IPS-20b (cell line): ENCODE results near the gene SLC16A13.
"Not testable (repeated sequence)": the region's sequence is repeated elsewhere in the genome, so short reads cannot be mapped to it uniquely, and the experiment has no call there.

ENCODE experiments used
- H3K27ac ChIP-seq: one replicate; pipeline ENCODE4 v1.5.1; 2013; ENCODE audit warnings: low read length
- H3K27me3 ChIP-seq: 2 replicates; pipeline ENCODE4 v1.6.1; 2013; ENCODE audit warnings: mild to moderate bottlenecking, low read length, inconsistent platforms; ENCODE audit not compliant: insufficient read depth
- H3K36me3 ChIP-seq: 2 replicates; pipeline ENCODE4 v1.6.1; 2013; ENCODE audit warnings: low read depth, mild to moderate bottlenecking, inconsistent platforms, low read length, moderate library complexity; ENCODE audit not compliant: insufficient read depth
- H3K4me1 ChIP-seq: 2 replicates; pipeline ENCODE4 v1.6.1; 2013; ENCODE audit warnings: mild to moderate bottlenecking, control low read depth, inconsistent platforms, low read length, moderate library complexity; ENCODE audit not compliant: insufficient read depth
- H3K4me3 ChIP-seq: 2 replicates; pipeline ENCODE4 v1.5.1; 2013; ENCODE audit warnings: mild to moderate bottlenecking, low read length, inconsistent platforms
- H3K9ac ChIP-seq: 2 replicates; pipeline ENCODE4 v1.6.1; 2013; ENCODE audit warnings: low read depth, mild to moderate bottlenecking, inconsistent platforms, low read length, moderate library complexity
- H3K9me3 ChIP-seq: 2 replicates; pipeline ENCODE4 v1.6.1; 2013; ENCODE audit warnings: mild to moderate bottlenecking, low read depth, low read length, inconsistent platforms; ENCODE audit not compliant: insufficient read depth

SLC16A13 gene

GRCh38 chr17:7050583-7050982, 14.8 kb downstream of the SLC16A13 start:
- not testable (repeated sequence) for H3K4me3 ChIP-seq, H3K36me3 ChIP-seq, H3K9ac ChIP-seq, H3K9me3 ChIP-seq, H3K27ac ChIP-seq, H3K4me1 ChIP-seq
- H3K27me3 ChIP-seq: peaks cover 13% of the 10 kb centered on the region

GRCh38 chr17:7056386-7056785, 20.6 kb downstream of the SLC16A13 start:
- Histone ChIP-seq H3K4me1 (no peaks in the 10 kb centered on the region), H3K9me3 (no peaks in the 10 kb centered on the region), H3K9ac (no peak overlapping the region), H3K27me3 (no peaks in the 10 kb centered on the region), H3K36me3 (no peaks in the 10 kb centered on the region), H3K27ac (no peak overlapping the region), H3K4me3 (no peak overlapping the region)

- H3K27me3 ChIP-seq: no peaks in the 10 kb centered on the region
- H3K9ac ChIP-seq: no peak overlapping the region
- no peak overlapping the region for H3K27ac ChIP-seq
- H3K36me3 ChIP-seq: no peaks in the 10 kb centered on the region
- no peaks in the 10 kb centered on the region for H3K4me1 ChIP-seq
- no peak overlapping the region for H3K4me3 ChIP-seq
- no peaks in the 10 kb centered on the region for H3K9me3 ChIP-seq
These were observed 23.1 kb downstream of the SLC16A13 start for GRCh38 chr17:7058831-7059447.

- H3K36me3 ChIP-seq: no peaks in the 10 kb centered on the region
- no peak overlapping the region for H3K4me3 ChIP-seq
- H3K4me1 ChIP-seq: no peaks in the 10 kb centered on the region
- H3K27ac ChIP-seq: no peak overlapping the region
- no peaks in the 10 kb centered on the region for H3K27me3 ChIP-seq
- no peaks in the 10 kb centered on the region for H3K9me3 ChIP-seq
- no peak overlapping the region for H3K9ac ChIP-seq
These were observed 24.5 kb downstream of the SLC16A13 start for GRCh38 chr17:7060165-7060891.

GRCh38 chr17:7063518-7064094, 27.8 kb downstream of the SLC16A13 start:
- no peak overlapping the region for H3K27ac ChIP-seq
- no peak overlapping the region for H3K4me3 ChIP-seq
- H3K4me1 ChIP-seq: no peaks in the 10 kb centered on the region
- no peak overlapping the region for H3K9ac ChIP-seq
- no peaks in the 10 kb centered on the region for H3K36me3 ChIP-seq
- peaks cover 16% of the 10 kb centered on the region for H3K9me3 ChIP-seq
- H3K27me3 ChIP-seq: no peaks in the 10 kb centered on the region

GRCh38 chr17:7064261-7064660, 28.4 kb downstream of the SLC16A13 start:
- Histone ChIP-seq H3K36me3 (no peaks in the 10 kb centered on the region), H3K4me3 (no peak overlapping the region), H3K9me3 (peaks cover 16% of the 10 kb centered on the region), H3K4me1 (no peaks in the 10 kb centered on the region), H3K27me3 (no peaks in the 10 kb centered on the region), H3K27ac (no peak overlapping the region), H3K9ac (no peak overlapping the region)

- Histone ChIP-seq H3K9me3 (peaks cover 16% of the 10 kb centered on the region), H3K4me1 (no peaks in the 10 kb centered on the region), H3K36me3 (no peaks in the 10 kb centered on the region), H3K27ac (no peak overlapping the region), H3K27me3 (no peaks in the 10 kb centered on the region; the same call in 1 of the 2 replicates), H3K9ac (no peak overlapping the region), H3K4me3 (no peak overlapping the region)
These were observed 31.4 kb downstream of the SLC16A13 start for GRCh38 chr17:7067198-7067597.

GRCh38 chr17:7068268-7068667, 32.5 kb downstream of the SLC16A13 start:
- H3K9me3 ChIP-seq: peaks cover 16% of the 10 kb centered on the region
- H3K9ac ChIP-seq: no peak overlapping the region
- H3K36me3 ChIP-seq: no peaks in the 10 kb centered on the region
- no peak overlapping the region for H3K4me3 ChIP-seq
- H3K4me1 ChIP-seq: no peaks in the 10 kb centered on the region
- H3K27ac ChIP-seq: no peak overlapping the region
- no peaks in the 10 kb centered on the region; the same call in 1 of the 2 replicates for H3K27me3 ChIP-seq

- H3K4me3 ChIP-seq: no peak overlapping the region
- H3K4me1 ChIP-seq: no peaks in the 10 kb centered on the region
- H3K27ac ChIP-seq: no peak overlapping the region
- no peaks in the 10 kb centered on the region for H3K36me3 ChIP-seq
- H3K9me3 ChIP-seq: peaks cover 16% of the 10 kb centered on the region
- no peak overlapping the region for H3K9ac ChIP-seq
- no peaks in the 10 kb centered on the region; the same call in 1 of the 2 replicates for H3K27me3 ChIP-seq
These were observed 34.9 kb downstream of the SLC16A13 start for GRCh38 chr17:7070712-7071111.

GRCh38 chr17:7072406-7072805, 36.6 kb downstream of the SLC16A13 start:
- no peaks in the 10 kb centered on the region for H3K4me1 ChIP-seq
- no peak overlapping the region for H3K9ac ChIP-seq
- H3K4me3 ChIP-seq: no peak overlapping the region
- H3K36me3 ChIP-seq: no peaks in the 10 kb centered on the region
- no peaks in the 10 kb centered on the region; the same call in 1 of the 2 replicates for H3K27me3 ChIP-seq
- H3K9me3 ChIP-seq: peaks cover 11% of the 10 kb centered on the region
- H3K27ac ChIP-seq: no peak overlapping the region

- no peaks in the 10 kb centered on the region for H3K4me1 ChIP-seq
- H3K4me3 ChIP-seq: no peak overlapping the region
- H3K27ac ChIP-seq: no peak overlapping the region
- H3K27me3 ChIP-seq: no peaks in the 10 kb centered on the region; the same call in 1 of the 2 replicates
- H3K9me3 ChIP-seq: no peaks in the 10 kb centered on the region
- H3K9ac ChIP-seq: no peak overlapping the region
- H3K36me3 ChIP-seq: no peaks in the 10 kb centered on the region
These were observed 39.1 kb downstream of the SLC16A13 start for GRCh38 chr17:7074931-7075330.
